HG03097 (cell line): ENCODE data around the gene CLCF1.
A peak's percentile ranks its signal among the peaks of the same experiment; 100 is the strongest.

Experiments
- ATAC-seq: cut with Tn5 transposase; IDR thresholded peaks from one replicate; pipeline ENCODE4 v1.9.1; 2021; ENCODE audit not compliant: unreplicated experiment, low FRiP score

Gene CLCF1

DNA sequence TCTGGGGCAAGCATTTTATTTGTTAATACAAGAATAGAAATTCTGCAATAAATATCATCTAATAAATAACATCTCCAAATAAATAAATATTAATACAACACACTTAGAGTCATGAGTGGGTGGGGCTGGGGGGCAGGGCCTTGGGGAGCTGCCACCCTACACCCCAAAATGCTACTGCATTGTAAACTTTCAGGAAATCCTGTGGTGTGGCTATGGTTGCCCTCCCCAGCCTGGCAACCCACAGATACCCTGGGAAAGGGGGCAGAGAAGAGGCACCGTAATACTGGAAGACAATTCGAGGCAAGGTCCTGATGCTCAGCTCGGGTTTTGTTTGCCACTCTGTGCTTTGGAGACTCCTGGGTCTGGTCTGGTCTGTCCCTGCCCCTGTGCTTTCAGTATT, 9.2 kb downstream of the CLCF1 start:
- no peak for ATAC-seq

GRCh38 chr11:67357831-67358670, 15.3 kb downstream of the CLCF1 start:
- no peak for ATAC-seq

DNA sequence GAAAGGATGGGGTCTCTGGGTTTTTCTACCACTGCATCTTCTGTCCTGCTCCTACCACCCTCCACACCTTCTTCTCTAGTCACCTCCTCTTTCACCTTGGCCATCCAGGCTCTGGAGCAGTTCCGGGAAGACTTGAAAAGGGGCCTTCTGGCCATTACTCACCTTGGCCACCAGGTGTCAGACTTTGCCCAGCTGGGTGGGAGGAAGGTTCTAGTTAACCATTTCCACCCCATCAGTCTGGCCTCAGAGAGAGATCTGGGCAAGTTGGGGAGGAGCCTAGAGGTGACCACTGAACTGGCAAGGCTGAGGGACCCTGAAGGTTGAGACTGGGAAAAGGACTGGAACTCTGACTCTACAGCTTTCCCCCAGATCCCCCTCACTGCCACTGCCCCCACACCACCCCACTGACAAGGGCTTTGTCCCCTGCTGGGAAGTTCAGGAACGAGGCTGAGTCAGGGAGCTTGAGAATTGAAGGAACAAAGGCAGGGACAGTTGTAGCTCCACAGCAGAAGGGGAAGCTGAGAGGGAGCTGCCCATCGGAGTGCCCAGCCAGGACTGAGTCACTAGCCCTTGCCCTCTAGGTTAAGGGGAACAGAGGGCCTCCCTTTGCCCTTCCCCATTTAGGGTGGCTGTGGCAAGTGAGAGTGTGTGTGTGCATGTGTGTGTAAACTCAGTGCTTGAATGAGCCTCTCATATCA, 16.4 kb downstream of the CLCF1 start:
- ATAC-seq: no peak

GRCh38 chr11:67356387-67356863, 17.0 kb downstream of the CLCF1 start:
- no peak for ATAC-seq

GRCh38 chr11:67355794-67356386, 17.5 kb downstream of the CLCF1 start:
- ATAC-seq: no peak

DNA sequence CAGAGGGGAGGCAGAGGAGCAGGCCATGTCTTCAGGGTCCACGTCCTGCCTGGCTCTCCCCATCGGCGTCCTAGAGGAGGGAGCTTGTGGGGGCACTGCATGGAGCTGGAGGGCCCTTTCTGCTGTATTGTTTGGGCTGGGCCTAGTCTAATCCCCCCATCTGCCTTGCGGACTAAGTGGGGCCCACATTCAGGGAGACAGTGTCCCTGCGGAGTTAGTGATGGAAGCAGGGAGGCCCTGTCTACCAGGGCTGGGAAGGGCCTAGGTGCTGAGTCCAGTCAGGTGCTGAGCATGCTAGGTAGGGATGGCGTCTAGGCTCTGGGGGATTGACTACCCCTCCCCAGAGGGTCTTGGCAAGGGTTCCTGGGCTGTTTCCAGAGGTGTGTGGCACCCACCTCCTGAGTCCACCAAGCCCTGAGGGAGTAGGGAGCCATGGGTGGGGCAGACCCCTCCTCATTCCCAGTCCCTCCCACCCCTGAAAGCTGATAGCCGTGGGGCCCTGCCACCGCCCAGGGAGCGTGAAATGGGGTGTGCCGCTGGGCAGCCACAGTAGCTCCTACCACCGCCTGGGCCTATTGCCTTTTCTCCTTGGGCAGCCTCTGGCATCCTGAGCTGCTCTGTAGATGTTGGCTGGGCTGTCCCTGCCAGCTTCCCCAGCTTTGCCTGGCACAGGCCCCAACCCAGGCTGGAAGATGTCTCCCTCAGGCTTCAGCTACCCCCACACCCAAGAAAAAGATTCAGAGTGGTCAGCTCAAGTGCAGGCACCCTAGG, 18.2 kb downstream of the CLCF1 start:
- ATAC-seq: no peak

DNA sequence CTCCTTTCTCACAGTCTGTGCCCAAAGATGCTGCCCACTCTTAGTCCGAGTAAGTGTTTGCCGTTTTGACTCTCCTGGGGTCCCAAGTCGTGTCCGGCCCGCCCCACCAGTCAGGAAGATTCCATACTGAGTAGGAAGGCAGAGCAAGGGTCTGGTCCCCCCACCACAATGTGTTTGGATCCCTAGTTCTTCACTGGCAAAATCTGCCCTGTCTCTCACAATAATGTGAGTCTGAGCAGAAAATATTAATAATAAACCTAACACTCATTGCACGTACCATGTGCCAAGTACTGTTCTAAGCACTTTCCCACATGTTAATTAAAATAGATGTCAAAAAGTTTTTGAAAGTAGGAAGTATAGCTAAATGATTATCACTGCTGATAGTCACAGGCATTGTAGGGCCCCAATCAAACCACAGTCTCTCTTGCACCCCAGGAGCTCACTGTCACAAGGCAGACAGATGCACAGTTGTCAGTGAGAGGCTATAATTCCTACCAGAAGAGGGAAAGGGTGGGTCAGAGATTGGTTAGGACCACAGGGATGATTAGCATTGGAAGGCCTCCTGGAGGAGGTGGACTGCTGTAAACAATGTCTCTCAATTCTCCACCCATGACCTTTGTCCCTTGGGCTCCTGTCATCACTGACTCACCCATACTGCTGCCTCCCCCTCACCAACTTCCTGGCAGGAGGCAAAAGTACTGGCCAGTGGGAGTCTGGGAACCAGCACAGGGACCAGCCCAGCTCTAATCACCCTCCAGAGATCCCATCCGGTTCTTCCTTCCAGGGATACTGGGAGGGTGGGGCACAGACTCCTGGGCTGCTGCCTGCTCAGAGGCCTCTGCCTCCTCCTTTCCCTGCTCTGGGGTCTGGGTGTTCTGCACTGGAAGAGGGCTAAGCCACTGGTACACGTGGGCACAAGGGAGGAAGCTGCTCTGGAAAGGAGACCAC, 19.0 kb downstream of the CLCF1 start:
- ATAC-seq: no peak

DNA sequence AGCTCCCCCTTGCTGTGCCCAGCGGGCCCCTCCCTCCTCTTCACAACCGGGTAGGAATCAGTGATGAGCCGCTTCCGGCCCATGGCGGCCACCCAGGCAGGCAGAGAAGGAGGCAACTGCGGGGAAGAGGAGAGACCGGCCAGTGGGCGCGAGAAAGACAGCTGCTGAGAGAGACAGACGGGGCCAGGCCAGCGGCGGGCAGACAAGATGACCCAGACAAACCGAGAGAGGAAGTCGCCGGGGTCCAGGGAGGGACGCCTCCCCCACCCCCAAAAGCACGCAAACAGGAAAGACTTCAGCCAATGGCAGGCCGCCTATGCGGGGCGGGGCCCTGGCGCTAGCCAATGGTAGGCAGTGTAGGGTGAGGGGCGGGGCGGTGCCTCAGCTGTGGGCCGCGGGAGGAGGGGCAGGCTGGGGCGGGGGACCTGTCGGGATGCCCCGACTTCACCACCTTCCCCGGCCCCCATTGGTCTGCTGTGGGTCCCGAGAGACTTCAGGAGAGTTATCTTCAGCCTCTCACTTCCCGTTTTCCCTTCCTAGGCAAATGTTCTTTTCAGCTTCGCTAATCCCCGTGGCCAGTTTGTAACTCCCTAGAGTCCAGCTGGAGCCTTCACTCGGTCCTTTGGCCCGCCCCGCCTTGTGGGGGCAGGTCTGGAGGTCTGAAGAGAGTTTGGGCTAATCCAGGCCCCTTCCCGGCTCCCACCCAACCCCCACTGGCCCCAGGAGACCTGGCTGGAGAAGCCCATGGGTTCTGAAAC, 19.9 kb downstream of the CLCF1 start, which contains the start of gene POLD4:
POLD4 (minus strand) TSS at position 230 of the 758 bp plus-strand sequence; CDS start at position 83, 147 bp downstream.
- ATAC-seq: peak; percentile 66

DNA sequence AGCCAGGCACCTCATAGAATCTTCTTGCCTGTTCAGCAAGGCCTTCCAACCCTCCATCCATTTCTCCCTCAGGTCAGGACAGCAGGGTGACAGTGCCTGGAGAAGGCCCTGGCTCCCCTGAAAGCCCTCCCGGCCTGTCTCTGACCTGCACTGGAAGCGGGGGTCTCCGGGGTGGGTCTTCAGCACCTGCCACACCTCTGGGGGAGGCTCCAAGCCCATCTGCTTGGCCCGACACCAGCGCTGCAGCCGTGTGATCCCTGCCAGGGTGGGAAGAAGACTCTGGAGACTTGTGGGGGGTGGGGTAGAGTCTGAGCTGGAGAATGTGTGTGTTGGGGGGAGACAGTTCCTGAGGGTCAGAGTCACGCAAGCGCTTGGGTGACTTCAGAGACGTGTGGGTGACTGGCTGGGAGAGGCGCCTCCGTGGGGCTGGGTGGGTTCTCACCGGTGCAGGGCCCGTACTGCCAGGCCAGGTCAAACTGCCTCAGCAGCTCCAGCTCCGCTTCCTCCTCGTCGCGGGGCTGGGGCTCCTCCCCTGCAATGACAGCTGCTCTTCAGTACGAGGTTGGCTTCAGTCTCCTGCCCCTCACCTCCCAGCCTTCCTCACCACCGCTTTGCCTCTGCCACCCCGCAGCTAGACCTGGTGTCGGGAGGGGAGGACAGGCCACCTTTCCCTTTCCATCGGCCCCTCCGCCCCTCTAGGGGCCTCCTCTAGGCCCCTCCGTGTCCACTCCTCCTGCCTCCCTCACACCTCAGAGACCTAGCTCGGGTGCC, 20.7 kb downstream of the CLCF1 start:
- peak; percentile 13 for ATAC-seq

DNA sequence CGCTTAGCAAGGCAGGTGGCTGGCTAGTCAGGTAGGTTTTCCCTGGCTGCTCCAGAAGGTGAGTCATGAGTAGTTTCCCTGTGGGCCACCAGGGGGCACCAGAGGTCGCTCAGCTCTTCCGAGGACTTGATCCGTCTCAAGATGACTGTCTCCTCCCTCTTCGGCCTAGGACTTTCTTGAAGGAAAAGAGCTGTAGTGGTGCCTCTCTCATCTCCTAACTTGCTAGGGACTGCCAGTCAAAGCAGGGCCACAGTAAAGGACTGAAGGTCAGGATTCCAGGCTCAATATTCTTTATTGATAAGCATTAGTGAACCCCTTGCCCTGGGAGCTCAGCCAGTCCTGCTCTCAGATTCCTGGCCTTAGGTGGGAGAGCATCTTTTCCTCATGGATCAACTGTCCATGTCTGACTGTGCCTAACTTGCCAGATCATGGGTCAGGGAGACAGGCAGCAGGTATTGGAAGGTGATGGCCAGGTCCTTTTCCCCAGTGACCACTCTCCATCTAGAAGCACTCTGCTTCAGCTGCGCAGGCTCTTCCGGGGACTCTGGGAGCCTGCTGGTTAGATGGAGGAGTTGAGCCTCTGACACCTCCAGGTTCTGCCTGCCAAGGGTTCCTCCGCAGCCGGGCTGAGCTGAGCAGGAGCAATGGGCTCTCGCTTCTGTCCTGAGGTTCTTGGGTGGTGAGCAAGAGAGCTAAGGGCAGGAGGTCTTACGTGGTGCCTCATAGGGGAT, 22.0 kb downstream of the CLCF1 start:
- ATAC-seq: no peak

- no peak for ATAC-seq
Observed at GRCh38 chr11:67349928-67350465, 23.4 kb downstream of the CLCF1 start.

DNA sequence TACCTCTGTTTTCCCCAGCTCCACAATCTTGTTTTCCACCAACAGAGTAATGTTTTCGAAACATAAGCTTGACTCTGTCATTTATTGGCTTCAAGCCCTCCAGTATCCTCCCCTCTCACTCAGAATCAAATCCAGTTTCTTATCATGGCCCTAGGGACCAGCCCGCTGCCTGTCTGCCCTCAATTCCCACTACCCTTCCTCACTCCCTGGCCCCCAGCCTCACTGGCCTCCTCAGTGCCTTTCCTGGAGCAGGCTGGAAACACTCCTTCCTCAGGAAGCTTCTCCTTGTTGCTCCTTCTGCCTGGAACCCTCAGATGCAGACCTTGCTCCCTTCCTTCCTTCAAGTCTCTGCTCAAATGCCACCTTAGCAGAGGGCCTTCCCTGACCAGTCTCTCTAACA, 23.9 kb downstream of the CLCF1 start:
- no peak for ATAC-seq

DNA sequence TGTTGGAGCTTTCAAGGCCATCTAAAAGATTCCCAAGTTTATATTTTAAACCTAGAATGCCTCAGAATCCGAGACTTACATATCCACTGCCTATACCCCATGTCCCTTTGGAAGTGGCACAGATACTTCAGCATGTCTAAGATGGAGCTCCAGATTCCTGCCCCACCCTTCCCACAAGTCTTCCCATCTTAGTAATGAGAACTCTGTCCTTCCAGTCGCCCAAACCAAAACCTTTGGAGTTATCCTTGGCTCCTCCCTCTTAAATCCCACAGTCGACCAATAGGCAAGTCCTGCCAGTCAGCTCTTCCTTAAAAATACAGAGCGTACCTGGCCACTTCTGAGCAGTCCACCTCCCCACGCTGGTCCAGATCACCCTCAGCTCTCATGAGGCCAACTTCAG, 24.4 kb downstream of the CLCF1 start:
- no peak for ATAC-seq

GRCh38 chr11:67347964-67348749, 25.2 kb downstream of the CLCF1 start:
- ATAC-seq: no peak

GRCh38 chr11:67345920-67346819, 27.2 kb downstream of the CLCF1 start:
- no peak for ATAC-seq
